ENCODE results near the gene DPYSL3. TPM values are rescaled to one million over a fixed set of nuclear protein-coding genes. Genes with fewer than 3 reads are reported as not detected.

DPYSL3 gene
- 22.3 and 151 TPM in 2 replicates for total RNA-seq

DNA sequence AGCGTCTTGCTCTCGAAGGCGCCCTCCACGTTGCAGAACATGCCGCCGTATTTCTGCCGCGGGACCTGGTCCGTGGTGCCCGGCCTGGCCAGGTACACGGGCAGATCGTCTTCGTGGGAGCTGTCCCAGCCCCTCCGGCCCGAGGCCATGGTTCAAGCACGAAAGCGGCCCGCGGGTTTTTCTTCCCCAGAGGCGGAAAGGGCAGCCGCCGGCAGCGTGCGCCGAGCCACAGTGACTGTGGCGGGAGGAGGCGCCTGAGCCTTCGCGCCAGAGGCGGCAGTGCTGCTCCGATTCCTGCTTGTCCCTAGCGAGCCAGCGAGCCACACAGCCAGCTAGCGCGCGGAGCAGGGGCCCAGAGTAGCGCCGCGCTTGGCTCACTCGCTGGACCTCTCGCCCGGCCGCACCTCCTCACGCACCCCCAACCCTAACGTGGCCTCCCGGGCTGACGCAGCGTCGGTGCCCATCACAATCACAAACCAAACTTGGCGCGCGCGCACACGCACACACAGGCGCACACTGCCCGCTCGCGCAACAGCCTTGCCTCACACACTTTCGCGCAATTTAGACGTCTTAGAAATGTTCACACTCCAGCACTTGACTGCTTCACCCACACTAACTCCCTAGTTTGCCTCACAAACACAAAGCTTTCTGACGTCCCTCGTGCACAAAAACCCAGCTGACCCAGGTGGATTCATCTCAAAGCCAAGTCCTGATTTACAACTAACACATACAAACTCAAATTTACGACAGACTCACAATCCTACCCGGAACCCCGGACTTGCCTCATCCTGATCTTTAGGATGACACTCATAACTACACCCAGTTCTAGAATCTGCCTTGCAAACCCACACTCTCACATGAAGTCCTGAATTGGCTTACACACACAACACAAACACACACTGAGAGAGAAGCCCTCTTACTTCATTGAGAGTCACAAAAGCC is at the start of gene DPYSL3:
DPYSL3 (minus strand) TSS at position 359 of the 942 bp plus-strand sequence; CDS start at position 149, 210 bp downstream.

